ENCODE measurements around the gene MYO5C. TPM values are rescaled to one million over a fixed set of nuclear protein-coding genes. Genes with fewer than 3 reads are reported as not detected.

The MYO5C gene
- total and polyA plus RNA-seq, 2 of the 13 experiments (the other 11 are each of a cell fraction or from before 2014, with no cell fraction given) = 15.7 to 23.7 TPM

DNA sequence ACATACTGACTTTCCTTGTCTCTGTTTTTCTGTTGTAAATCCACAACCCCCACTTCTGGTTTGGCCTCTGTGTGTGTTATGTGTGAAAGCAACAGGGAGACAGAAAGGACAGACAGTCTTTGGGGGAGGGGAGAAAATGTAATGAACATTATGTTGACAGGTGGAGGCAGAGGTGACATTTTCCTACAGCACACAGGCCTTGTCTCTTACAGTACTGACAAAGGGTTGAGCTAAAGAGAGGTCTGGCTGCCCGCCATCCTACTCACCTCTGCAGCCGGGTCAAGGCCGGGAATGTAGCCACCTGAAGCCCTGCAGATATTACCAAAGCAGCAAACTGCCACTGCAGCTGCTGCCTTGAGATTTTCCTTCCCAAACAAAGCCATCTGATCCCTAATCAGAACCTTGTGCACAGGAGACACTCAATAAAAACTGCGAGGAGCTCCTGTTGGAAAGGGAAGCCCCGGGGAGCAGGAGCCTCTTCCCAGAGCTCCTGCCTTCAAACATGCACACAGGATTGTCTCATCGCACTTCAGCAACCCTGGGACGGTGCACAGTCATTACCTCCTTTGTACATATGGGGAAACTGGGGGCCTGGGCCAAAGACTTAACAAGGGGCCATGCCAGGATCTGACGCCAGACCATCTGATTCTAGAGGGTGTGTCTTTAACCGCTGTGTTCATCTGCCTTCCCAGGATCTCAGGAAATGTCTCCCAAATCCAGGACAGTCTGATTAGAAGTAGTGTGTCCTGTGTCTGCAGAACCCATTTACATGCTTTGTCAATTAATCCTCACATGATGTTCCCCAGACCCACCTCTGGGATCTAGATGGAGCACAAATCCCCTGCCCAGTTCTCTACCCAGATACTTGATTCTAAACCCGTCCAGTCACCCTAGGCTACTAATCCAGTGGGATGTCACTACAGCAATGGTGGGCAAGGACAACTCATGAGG, 14.2 kb downstream of the MYO5C start (continued):
- TF ChIP-seq, protein P1, sequence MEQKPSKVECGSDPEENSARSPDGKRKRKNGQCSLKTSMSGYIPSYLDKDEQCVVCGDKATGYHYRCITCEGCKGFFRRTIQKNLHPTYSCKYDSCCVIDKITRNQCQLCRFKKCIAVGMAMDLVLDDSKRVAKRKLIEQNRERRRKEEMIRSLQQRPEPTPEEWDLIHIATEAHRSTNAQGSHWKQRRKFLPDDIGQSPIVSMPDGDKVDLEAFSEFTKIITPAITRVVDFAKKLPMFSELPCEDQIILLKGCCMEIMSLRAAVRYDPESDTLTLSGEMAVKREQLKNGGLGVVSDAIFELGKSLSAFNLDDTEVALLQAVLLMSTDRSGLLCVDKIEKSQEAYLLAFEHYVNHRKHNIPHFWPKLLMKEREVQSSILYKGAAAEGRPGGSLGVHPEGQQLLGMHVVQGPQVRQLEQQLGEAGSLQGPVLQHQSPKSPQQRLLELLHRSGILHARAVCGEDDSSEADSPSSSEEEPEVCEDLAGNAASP (CRISPR knock-in tag; IDR thresholded peaks at IDR 0.05; ENCODE audit: borderline replicate concordance) = peak; percentile 96
- TF ChIP-seq, protein P2, sequence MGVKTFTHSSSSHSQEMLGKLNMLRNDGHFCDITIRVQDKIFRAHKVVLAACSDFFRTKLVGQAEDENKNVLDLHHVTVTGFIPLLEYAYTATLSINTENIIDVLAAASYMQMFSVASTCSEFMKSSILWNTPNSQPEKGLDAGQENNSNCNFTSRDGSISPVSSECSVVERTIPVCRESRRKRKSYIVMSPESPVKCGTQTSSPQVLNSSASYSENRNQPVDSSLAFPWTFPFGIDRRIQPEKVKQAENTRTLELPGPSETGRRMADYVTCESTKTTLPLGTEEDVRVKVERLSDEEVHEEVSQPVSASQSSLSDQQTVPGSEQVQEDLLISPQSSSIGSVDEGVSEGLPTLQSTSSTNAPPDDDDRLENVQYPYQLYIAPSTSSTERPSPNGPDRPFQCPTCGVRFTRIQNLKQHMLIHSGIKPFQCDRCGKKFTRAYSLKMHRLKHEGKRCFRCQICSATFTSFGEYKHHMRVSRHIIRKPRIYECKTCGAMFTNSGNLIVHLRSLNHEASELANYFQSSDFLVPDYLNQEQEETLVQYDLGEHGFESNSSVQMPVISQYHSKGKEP (CRISPR knock-in tag; IDR thresholded peaks at IDR 0.05) = no peak
- TF ChIP-seq, protein P3, sequence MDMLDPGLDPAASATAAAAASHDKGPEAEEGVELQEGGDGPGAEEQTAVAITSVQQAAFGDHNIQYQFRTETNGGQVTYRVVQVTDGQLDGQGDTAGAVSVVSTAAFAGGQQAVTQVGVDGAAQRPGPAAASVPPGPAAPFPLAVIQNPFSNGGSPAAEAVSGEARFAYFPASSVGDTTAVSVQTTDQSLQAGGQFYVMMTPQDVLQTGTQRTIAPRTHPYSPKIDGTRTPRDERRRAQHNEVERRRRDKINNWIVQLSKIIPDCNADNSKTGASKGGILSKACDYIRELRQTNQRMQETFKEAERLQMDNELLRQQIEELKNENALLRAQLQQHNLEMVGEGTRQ (IDR thresholded peaks at IDR 0.05; ENCODE audit: low read depth, low read length) = no peak
- TF ChIP-seq, protein P3 (CRISPR knock-in tag; IDR thresholded peaks at IDR 0.05; ENCODE audit: borderline replicate concordance) = no peak
- TF ChIP-seq GTF2F1 (IDR thresholded peaks at IDR 0.05; ENCODE audit: low read length) = no peak
- peak; percentile 57; the same call in 1 of the 2 replicates for TF ChIP-seq CBX5 (CRISPR knock-in tag; IDR thresholded peaks at IDR 0.05; ENCODE audit: borderline replicate concordance)
- TF ChIP-seq DPF2 (CRISPR knock-in tag; IDR thresholded peaks at IDR 0.05; ENCODE audit: borderline replicate concordance, low read depth) = peak; percentile 71
- TF ChIP-seq SMYD3 (CRISPR knock-in tag; IDR thresholded peaks at IDR 0.05) = no peak
- peak; percentile 59; the same call in 1 of the 2 replicates for TF ChIP-seq ISL2 (CRISPR knock-in tag; IDR thresholded peaks at IDR 0.05)
- TF ChIP-seq IRX3 (CRISPR knock-in tag; IDR thresholded peaks at IDR 0.05; ENCODE audit: borderline replicate concordance, low read depth) = no peak
- TF ChIP-seq, protein P4, sequence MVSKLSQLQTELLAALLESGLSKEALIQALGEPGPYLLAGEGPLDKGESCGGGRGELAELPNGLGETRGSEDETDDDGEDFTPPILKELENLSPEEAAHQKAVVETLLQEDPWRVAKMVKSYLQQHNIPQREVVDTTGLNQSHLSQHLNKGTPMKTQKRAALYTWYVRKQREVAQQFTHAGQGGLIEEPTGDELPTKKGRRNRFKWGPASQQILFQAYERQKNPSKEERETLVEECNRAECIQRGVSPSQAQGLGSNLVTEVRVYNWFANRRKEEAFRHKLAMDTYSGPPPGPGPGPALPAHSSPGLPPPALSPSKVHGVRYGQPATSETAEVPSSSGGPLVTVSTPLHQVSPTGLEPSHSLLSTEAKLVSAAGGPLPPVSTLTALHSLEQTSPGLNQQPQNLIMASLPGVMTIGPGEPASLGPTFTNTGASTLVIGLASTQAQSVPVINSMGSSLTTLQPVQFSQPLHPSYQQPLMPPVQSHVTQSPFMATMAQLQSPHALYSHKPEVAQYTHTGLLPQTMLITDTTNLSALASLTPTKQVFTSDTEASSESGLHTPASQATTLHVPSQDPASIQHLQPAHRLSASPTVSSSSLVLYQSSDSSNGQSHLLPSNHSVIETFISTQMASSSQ (IDR thresholded peaks at IDR 0.05; ENCODE audit: low read depth) = no peak
- TF ChIP-seq, protein P4 (CRISPR knock-in tag; IDR thresholded peaks at IDR 0.05; ENCODE audit: borderline replicate concordance) = peak; percentile 55; the same call in 1 of the 2 replicates
- peak; percentile 61; the same call in 1 of the 2 replicates for TF ChIP-seq NR2C2 (CRISPR knock-in tag; IDR thresholded peaks at IDR 0.05; ENCODE audit: borderline replicate concordance)
- no peak for TF ChIP-seq ELF4 (CRISPR knock-in tag; IDR thresholded peaks at IDR 0.05; ENCODE audit: borderline replicate concordance)
- peak; percentile 7; the same call in 1 of the 2 replicates for TF ChIP-seq SP4 (CRISPR knock-in tag; IDR thresholded peaks at IDR 0.05)
- no peak for TF ChIP-seq ZNF329 (CRISPR knock-in tag; IDR thresholded peaks at IDR 0.05; ENCODE audit: low read depth)
- TF ChIP-seq SALL1 (CRISPR knock-in tag; IDR thresholded peaks at IDR 0.05) = peak; percentile 82
- peak; percentile 43; the same call in 1 of the 2 replicates for TF ChIP-seq FOXK1 (CRISPR knock-in tag; IDR thresholded peaks at IDR 0.05; ENCODE audit: borderline replicate concordance, low read depth)
- TF ChIP-seq RXRA (CRISPR knock-in tag; IDR thresholded peaks at IDR 0.05) = peak; percentile 95
